ENCODE results near the gene LCE1A. TPM values are rescaled to one million over a fixed set of nuclear protein-coding genes. Genes with fewer than 3 reads are reported as not detected.
A peak's percentile ranks its signal among the peaks of the same experiment; 100 is the strongest.

The LCE1A gene
- polyA plus RNA-seq, 1 donor from 2014 or later, result not detected

- H3F3A ChIP-seq (ENCODE audit: insufficient read depth, low read length, poor library complexity, severe bottlenecking), result no peaks in the 10 kb centered on the region
- H4K20me1 ChIP-seq (ENCODE audit: insufficient read depth), result no peaks in the 10 kb centered on the region
- H3K79me2 ChIP-seq (replicated peaks; ENCODE audit: insufficient read depth, low read length), result no peaks in the 10 kb centered on the region
- H3K27me3 ChIP-seq (ENCODE audit: insufficient read depth, low read depth, low read length), result no peaks in the 10 kb centered on the region
- no peaks in the 10 kb centered on the region for H3K9me3 ChIP-seq (ENCODE audit: low read length)
- no peaks in the 10 kb centered on the region for H3K9me2 ChIP-seq (ENCODE audit: insufficient read depth, low read length)
- no peak overlapping the region for H3K4me3 ChIP-seq (ENCODE audit: low read length)
- H3K9ac ChIP-seq (ENCODE audit: low read length), result no peak overlapping the region
- H3K36me3 ChIP-seq (ENCODE audit: insufficient read depth, low read length), result no peaks in the 10 kb centered on the region
- H3K27ac ChIP-seq (ENCODE audit: low read length), result no peak overlapping the region
- no peak overlapping the region for H3K4me2 ChIP-seq (ENCODE audit: low read length)
- H2AFZ ChIP-seq (ENCODE audit: low read depth, low read length), result no peak overlapping the region
- TF ChIP-seq MXI1 (conservative IDR thresholded peaks at IDR 0.05; ENCODE audit: poor library complexity, severe bottlenecking), result no peak
- TF ChIP-seq REST (IDR thresholded peaks at IDR 0.05; ENCODE audit: borderline replicate concordance), result no peak
- no peak for TF ChIP-seq EZH2 (IDR thresholded peaks at IDR 0.05; ENCODE audit: borderline replicate concordance, insufficient read depth, low read length, poor library complexity, severe bottlenecking)
- TF ChIP-seq RAD21 (conservative IDR thresholded peaks at IDR 0.05), result no peak
- no peak for TF ChIP-seq POLR2AphosphoS5 (IDR thresholded peaks at IDR 0.05)
- TF ChIP-seq SMC3 (conservative IDR thresholded peaks at IDR 0.05; ENCODE audit: poor library complexity), result no peak
- no peak for TF ChIP-seq EP300 (conservative IDR thresholded peaks at IDR 0.05; ENCODE audit: poor library complexity, severe bottlenecking)
- no peak for TF ChIP-seq CTCF (IDR thresholded peaks at IDR 0.05; ENCODE audit: poor library complexity, severe bottlenecking)
- TF ChIP-seq TAF1 (IDR thresholded peaks at IDR 0.05; ENCODE audit: low read depth), result no peak
These were observed 39.0 kb downstream of the LCE1A start for GRCh38 chr1:152866321-152866720.

- H3K27ac ChIP-seq (ENCODE audit: low read length), result no peak overlapping the region
- no peak overlapping the region for H3K4me3 ChIP-seq (ENCODE audit: low read length)
- no peak overlapping the region for H3K9ac ChIP-seq (ENCODE audit: low read length)
- H3K79me2 ChIP-seq (replicated peaks; ENCODE audit: insufficient read depth, low read length), result no peaks in the 10 kb centered on the region
- H3K36me3 ChIP-seq (ENCODE audit: insufficient read depth, low read length), result no peaks in the 10 kb centered on the region
- H3F3A ChIP-seq (ENCODE audit: insufficient read depth, low read length, poor library complexity, severe bottlenecking), result no peaks in the 10 kb centered on the region
- no peak overlapping the region for H3K4me2 ChIP-seq (ENCODE audit: low read length)
- TF ChIP-seq CTCF (IDR thresholded peaks at IDR 0.05; ENCODE audit: poor library complexity, severe bottlenecking), result peak; percentile 66
- no peak for TF ChIP-seq EZH2 (IDR thresholded peaks at IDR 0.05; ENCODE audit: borderline replicate concordance, insufficient read depth, low read length, poor library complexity, severe bottlenecking)
- peak; percentile 63 for TF ChIP-seq RAD21 (conservative IDR thresholded peaks at IDR 0.05)
- peak; percentile 67 for TF ChIP-seq SMC3 (conservative IDR thresholded peaks at IDR 0.05; ENCODE audit: poor library complexity)
- H2AFZ ChIP-seq (ENCODE audit: low read depth, low read length), result no peak overlapping the region
- no peaks in the 10 kb centered on the region for H3K9me3 ChIP-seq (ENCODE audit: low read length)
- H3K9me2 ChIP-seq (ENCODE audit: insufficient read depth, low read length), result no peaks in the 10 kb centered on the region
- no peaks in the 10 kb centered on the region for H4K20me1 ChIP-seq (ENCODE audit: insufficient read depth)
- no peaks in the 10 kb centered on the region for H3K27me3 ChIP-seq (ENCODE audit: insufficient read depth, low read depth, low read length)
These were observed 42.6 kb downstream of the LCE1A start for GRCh38 chr1:152869808-152870419.
